ENCODE measurements around the gene TMCC1.

GRCh38 chr3:129892857-129893580, 492 bp downstream of the TMCC1 start:
- TF ChIP-seq CTCF (IDR thresholded peaks at IDR 0.05): no peak
- no peak for TF ChIP-seq EZH2 (IDR thresholded peaks at IDR 0.05; ENCODE audit: borderline replicate concordance, insufficient read depth, low read depth, low read length, poor library complexity, severe bottlenecking)

All from B cell (primary cell).